PFSK-1 (cell line): ENCODE results near the gene PLXNA3.
A peak's percentile ranks its signal among the peaks of the same experiment; 100 is the strongest.

Experiments used
- FOXP2 ChIP-seq: optimal IDR thresholded peaks from 2 replicates; pipeline ENCODE3; 2011; ENCODE audit warnings: borderline replicate concordance, control low read depth, inconsistent platforms; ENCODE audit not compliant: insufficient read depth; ENCODE audit errors: extremely low read length, extremely low read depth
- POLR2AphosphoS5 ChIP-seq: IDR thresholded peaks from 2 replicates; pipeline ENCODE4 v1.6.1; 2012; ENCODE audit warnings: low read depth, mild to moderate bottlenecking, control low read depth, low read length, moderate library complexity
- REST ChIP-seq, 2 experiments: IDR thresholded peaks; 2 replicates each; pipeline versions ENCODE4 v1.6.1 to v1.8.0; 2011 to 2012; ENCODE audit warnings: low read depth in 2 of 2, low read length in 2 of 2, control low read depth in 1 of 2, inconsistent platforms in 1 of 2, mild to moderate bottlenecking in 1 of 2, moderate library complexity in 1 of 2; ENCODE audit not compliant: insufficient read depth in 1 of 2
- SIN3A ChIP-seq: IDR thresholded peaks from 2 replicates; pipeline ENCODE4 v1.6.1; 2012; ENCODE audit warnings: mild to moderate bottlenecking, low read length, moderate library complexity, borderline replicate concordance; ENCODE audit not compliant: insufficient read depth
- TAF1 ChIP-seq: IDR thresholded peaks from 2 replicates; pipeline ENCODE4 v1.6.1; 2012; ENCODE audit warnings: low read length, control low read depth, borderline replicate concordance; ENCODE audit not compliant: insufficient read depth

Gene PLXNA3

GRCh38 chrX:154486052-154486395 lies 27.9 kb downstream of the PLXNA3 start:
- TF ChIP-seq TAF1, result no peak
- TF ChIP-seq POLR2AphosphoS5, result no peak
- TF ChIP-seq REST (IDR thresholded peaks at IDR 0.05; ENCODE audit: insufficient read depth in 1 of 2, low read depth in 2 of 2, low read length in 2 of 2), result no peak
- no peak for TF ChIP-seq SIN3A
- no peak for TF ChIP-seq FOXP2

- TF ChIP-seq FOXP2 (no peak), POLR2AphosphoS5 (0 out of 2 replicates have a peak, but pooled peaks have one; percentile 21)
Measured at GRCh38 chrX:154486396-154487207, 28.5 kb downstream of the PLXNA3 start, which contains the start of gene UBL4A. Gene UBL4A, minus strand, starts transcription at chrX:154486615. Its CDS starts 31 bp downstream, at chrX:154486584.

- TF ChIP-seq SIN3A (no peak), TAF1 (no peak), POLR2AphosphoS5 (no peak), REST (IDR thresholded peaks at IDR 0.05; ENCODE audit: insufficient read depth in 1 of 2, low read depth in 2 of 2, low read length in 2 of 2) (no peak), FOXP2 (no peak)
Measured at GRCh38 chrX:154487518-154488290, 29.6 kb downstream of the PLXNA3 start.

- TF ChIP-seq TAF1, result no peak
- TF ChIP-seq SIN3A, result no peak
- no peak for TF ChIP-seq FOXP2
- no peak for TF ChIP-seq POLR2AphosphoS5
- TF ChIP-seq REST (IDR thresholded peaks at IDR 0.05; ENCODE audit: insufficient read depth in 1 of 2, low read depth in 2 of 2, low read length in 2 of 2), result no peak
Measured at GRCh38 chrX:154488336-154489075, 30.4 kb downstream of the PLXNA3 start.

- TF ChIP-seq SIN3A (no peak), POLR2AphosphoS5 (no peak), TAF1 (no peak), FOXP2 (no peak), REST (IDR thresholded peaks at IDR 0.05; ENCODE audit: insufficient read depth in 1 of 2, low read depth in 2 of 2, low read length in 2 of 2) (no peak)
Measured at GRCh38 chrX:154489182-154489581, 31.1 kb downstream of the PLXNA3 start.
